CD4-positive, alpha-beta T cell treated with Interleukin-21 for 1 hour (primary cell): ENCODE measurements around the gene ZNF672.
"Not testable (repeated sequence)": the region's sequence is repeated elsewhere in the genome, so short reads cannot be mapped to it uniquely, and the experiment has no call there.

Experiments used
- DNase-seq: peaks from one replicate; pipeline ENCODE4 v3.0.0-alpha.2; 2020

Gene ZNF672

DNA sequence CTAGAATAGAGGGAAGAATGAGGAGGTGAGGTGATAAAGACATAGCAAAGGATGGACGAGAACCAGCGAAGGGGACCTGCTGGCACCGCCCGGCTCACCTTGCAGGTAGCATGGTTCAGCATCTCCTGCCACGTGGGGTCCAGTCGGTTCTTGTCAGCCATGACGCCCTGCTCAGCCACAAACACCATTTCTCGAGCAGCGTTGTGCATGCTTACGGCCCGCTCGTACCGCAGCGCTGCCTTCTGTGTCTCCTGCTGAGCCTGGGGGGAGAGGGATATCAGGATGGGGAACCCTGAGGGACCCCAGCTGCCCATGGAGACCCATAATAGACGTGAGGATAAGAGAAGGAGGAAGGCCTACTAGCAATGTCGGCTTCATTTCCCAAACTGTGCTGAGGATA, 23.7 kb upstream of the ZNF672 start:
- no peak for DNase-seq

GRCh38 chr1:248815407-248816034, 22.5 kb upstream of the ZNF672 start:
- no peak for DNase-seq

DNA sequence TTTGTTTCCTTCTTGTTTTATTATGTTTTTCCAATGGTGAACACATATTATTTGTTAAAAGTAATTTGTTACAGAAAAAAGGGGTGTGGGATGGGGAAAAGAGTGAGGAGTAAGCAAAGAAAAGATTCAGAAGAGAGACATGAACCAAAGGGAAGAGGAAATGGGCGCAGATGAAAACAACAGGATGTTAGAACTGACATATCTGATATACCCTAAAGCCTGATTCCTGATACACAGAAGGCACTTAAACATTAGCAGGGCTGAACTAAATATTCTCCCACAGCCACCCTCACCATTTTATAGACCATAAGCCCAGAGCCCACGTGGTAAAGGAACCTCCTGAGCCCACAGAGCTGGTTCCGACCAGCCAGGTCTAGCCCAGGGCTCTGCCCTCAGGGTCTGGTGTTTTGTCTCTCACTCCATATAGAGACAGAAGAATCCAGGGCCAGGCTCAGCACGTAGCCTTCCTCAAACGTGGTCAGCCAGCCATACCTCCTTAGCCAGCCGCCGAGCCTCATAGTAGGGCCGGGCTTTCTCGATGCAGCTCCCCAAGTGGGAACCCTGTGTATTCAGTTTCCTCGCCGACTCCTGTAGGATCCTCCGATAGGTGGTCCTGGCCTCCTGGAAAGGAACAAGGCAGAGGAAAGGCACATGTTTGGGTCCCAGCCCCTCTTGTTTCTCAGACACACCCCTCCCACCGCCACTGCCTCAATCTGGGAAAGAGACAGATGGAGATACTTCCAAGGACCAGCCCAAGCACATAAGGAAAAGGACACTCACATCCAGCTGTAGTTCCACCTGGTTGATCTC, 21.8 kb upstream of the ZNF672 start:
- no peak for DNase-seq

DNA sequence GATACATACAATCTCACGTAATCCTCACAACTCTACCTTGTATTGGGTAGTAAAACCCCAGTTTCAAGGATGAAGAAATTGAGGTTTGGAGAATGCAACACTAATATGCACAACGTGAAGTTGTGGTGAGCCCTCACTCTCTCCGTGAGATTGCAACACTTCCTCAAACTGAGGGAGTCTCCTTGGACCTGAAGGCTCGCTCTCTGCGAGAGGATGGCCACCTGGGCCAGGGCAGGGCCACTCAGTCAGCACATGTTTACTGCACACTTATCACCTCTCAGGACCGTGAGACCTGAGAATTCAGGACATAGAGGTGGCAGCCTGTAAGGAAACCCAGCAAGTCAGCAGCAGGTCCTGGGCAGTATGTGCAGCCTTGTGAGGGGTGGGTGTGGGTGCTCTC, 21.0 kb upstream of the ZNF672 start:
- DNase-seq, result no peak

GRCh38 chr1:248818505-248819374, 19.3 kb upstream of the ZNF672 start:
- no peak for DNase-seq

DNA sequence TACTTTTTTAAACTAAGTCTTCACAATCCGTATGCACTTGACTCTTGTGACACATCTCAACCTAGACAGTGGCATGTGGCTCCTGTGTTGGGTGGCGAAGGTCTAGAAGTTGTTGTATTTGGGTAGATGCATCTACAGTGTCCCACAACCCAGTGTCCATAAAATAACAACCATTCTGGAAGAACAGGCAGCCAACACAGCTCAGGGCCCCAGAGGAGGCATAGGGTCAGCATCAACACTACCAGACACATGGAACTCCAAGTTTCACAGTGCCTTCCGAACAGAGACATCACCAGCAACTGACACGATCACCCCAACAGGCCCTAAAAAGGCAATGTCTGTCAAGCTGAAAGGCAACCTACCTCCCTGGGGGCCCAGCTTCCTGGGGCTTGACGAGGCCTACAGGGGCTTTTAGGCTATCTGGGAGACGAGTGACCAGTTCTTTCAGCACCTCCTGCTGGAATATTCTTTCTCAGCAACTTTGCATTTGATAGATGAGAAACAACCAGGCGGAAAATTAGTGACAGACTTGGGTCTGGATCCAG, 17.9 kb upstream of the ZNF672 start:
- no peak for DNase-seq

DNA sequence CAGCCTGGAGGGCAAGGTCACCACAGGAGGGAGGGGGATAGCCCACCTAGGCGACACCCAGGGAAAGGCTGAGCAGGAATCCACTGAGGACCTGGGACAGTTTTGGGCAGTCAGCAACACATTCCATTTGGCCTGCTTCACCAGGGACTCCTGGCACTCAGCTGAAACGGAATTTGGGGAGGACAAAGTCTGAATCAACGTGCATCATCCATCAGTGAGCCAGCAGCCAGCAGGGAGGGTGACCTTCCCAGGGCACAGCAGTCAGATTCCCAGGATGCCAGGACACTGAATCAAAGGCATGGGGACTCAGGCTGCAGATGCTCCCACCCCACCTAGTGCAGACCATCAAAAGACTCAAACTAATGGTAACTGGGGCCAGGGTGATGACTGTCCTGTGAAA, 16.9 kb upstream of the ZNF672 start:
- DNase-seq, result no peak

DNA sequence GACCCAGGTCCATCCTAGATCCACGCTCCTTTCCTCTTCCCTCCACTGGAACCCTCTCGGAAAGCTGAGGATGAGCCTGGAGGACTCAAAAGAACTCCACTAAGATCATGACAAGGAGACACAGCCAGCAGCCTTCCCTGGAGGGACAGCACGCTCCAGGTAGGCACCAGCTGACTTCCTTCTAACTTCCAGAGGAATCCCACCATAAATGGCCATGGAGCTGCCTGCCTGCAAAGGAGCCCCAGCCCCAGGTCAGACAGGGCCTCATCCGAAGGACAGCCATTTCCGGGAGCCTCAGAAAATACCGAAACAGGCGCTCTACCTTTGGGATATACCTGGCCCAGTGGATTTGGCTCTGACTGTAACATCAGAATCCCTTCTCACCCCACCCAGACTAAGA, 16.4 kb upstream of the ZNF672 start:
- no peak for DNase-seq

- no peak for DNase-seq
These were observed 15.6 kb upstream of the ZNF672 start for GRCh38 chr1:248822148-248823032.

DNA sequence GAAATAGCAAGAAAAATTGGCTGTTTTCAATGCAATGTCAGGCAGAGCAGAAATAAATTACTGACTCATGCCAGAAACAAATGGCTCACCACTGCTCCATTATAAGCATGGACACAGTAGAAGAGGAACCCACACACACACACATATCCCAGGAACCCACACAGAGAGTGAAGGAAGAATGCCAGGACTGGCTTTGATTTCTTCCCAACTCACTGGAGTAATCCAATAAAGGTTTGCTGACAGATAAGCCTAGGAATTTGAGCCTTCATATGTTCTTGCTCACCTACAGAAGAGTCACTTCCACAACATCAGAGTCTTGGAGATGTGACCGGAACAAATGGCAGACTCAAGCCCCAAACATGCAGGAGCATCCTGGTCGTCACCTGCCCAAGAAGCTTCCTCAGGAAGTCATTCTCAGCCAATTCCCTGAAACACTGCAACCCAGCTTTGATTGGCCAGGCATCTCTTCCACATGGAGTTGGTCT, 14.5 kb upstream of the ZNF672 start:
- DNase-seq, result no peak

DNA sequence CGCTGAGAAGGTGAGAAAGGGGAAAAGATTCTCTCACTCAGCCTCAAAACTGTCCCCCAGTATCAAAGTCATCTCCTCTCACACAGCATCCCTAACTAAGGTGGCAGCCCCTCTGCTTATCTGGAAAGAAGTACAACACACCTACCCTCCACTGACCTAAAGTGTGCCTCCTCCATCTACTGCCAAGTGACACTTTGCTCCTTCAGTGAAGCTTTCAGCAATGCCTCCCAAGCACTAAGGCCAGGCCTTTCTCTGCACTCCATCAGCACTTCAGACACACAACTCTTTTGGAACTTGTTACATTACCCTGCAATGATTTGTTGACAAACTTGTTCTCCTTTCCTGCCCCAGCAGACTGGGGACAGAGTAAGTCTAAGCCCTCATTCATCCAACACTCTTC, 13.7 kb upstream of the ZNF672 start:
- DNase-seq, result no peak

DNA sequence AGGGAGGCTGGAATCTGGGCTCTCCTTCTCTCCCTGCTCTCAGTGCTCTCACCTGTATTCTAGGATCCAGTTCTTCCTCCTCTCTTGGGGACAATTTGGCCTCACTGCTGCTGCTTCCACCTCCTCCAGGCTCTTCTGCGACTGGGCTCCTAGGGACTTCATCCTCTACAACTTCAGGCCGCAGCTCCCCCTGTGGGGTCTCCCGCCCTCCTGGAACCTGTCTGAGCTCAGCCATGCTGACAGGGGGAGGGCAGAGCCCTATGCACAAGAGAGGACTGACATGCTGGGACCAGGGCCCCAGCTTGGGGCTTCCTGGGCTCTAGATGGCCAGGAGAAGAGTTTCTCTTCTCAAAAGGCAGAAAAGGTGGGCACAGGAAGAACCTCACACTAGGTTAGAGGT, 13.3 kb upstream of the ZNF672 start:
- DNase-seq, result no peak

GRCh38 chr1:248825136-248825535, 12.9 kb upstream of the ZNF672 start:
- no peak for DNase-seq

GRCh38 chr1:248825573-248825908, 12.5 kb upstream of the ZNF672 start:
- DNase-seq, result no peak

DNA sequence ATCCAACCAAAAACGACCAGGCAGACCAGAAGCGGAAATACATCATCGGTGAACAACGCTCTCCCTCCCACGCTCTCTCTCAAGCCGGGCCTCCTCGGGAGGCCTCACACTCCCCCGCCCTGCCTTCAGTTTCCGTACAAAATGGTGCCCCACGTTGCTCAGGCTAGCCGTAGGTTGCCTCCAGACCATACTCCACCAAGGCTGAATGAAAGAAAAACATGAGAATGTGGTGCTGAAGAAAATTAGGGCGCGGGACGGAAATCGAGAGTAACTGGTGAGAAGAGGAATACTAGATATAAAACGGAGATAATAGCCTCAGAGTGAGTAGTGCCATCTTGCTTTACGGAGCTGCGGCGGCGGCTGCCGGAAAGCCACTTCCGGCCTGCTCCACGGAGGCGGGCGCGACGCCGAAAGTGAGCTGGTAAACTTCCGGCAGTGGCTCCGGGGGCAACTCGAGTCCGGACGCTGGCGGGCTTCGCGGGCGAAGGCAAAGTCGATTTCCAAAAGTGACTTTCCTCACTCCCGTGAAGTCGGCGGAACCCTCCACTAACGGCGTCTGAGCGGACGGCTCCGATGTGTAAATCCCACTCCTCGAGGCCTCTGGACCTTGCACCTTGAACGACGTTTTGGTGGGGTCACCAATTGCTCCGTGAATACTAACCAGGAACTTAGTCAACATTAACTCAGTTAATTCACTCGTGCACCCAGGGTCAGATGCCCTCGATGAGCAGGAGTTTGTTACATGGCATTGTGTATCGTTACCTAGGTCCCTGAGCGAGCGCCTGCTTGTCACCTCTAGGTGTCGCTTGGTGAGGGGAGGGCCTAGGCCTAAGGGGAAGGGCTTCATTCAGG, 11.9 kb upstream of the ZNF672 start, which contains the start of gene SH3BP5L:
TSS of gene SH3BP5L (minus strand) at position 7 of the 852 bp plus-strand sequence. CDS start 980 bp downstream, outside the sequence.
- peak; percentile 92 for DNase-seq

DNA sequence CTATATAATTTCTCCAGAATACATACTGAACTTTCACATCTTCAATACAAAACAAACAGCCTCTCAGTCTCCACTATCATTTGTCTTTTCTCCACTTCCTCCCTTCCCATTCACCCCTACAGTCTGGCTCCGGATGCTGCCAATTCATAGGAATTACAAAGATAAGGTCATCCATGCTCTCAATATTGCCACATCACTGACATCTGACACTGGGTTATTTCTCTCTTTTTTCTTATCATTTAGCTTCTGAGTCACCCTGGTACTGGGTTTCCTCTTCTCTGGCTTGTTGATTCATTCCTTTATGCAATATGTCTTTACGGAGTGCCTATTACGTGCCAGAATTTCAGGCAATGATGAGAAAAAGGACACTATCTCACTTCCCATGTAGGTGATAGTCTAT, 9.2 kb upstream of the ZNF672 start:
- DNase-seq, result no peak

DNA sequence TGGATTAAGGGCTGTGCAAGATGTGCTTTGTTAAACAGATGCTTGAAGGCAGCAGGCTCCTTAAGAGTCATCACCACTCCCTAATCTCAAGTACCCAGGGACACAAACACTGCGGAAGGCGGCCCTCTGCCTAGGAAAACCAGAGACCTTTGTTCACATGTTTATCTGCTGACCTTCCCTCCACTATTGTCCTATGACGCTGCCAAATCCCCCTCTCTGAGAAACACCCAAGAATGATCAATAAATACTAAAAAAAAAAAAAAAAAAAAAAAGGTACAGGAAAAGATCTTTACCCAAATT, 7.4 kb upstream of the ZNF672 start:
- DNase-seq, result not testable (repeated sequence)

DNA sequence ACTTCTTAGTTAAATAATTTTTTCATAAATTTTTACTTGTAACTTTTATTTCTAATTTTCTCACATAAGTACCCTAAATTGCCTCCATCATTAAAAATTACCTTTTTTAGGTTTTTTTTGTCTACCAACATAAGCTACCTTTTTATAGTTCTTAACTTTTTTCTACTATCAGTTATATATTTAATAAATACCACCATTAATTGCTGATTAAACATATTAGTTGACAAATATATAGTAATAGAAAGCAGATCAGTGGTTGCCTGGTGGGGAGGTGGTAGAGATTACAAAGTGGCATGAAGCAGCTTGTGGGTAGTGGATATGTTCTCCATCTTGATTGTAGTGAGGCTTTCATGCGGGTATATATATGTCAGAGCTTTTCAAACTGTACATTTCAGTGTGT, 6.2 kb upstream of the ZNF672 start:
- DNase-seq, result no peak

DNA sequence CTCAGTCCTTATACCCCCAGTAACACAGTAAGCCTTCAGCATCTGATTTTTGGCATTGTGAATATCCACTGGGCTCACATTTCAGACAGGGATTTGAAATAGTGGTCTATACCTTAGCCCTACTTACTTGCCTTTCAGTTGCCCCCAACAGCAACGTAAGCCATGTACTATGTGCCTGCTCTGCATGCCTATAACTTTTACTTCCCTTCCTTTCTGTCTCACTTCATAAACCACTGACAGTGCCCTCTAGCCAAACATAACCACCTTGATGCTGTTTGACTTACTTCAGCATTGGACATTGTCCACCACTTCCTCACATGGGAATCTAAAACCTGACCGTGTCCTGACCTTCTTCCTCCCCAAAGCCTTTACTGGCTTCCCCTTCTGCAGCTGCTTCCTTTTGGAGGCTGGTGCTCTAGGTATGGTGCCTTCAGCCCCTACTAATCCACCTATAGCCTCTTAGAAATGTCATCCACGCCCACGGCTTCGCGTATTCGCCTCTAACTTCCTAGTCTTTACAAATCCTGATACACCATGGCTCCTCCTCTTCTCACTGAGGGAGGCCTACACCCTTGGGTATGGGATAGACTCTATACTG, 3.6 kb upstream of the ZNF672 start:
- no peak for DNase-seq

GRCh38 chr1:248837045-248837780, 811 bp upstream of the ZNF672 start:
- no peak for DNase-seq
